GM12864 (cell line): ENCODE measurements around the gene KCNQ1OT1.
A peak's percentile ranks its signal among the peaks of the same experiment; 100 is the strongest.

Experiments used
- DNase-seq: peaks from one replicate; pipeline ENCODE4 v3.0.0-alpha.2; 2011; ENCODE audit warnings: low read depth
- H3K4me3 ChIP-seq: 2 replicates; pipeline ENCODE4 v1.5.1; 2011; ENCODE audit warnings: mild to moderate bottlenecking, low read depth, low read length, control low read depth
- CTCF ChIP-seq: IDR thresholded peaks from 2 replicates; pipeline ENCODE4 v1.5.1; 2011; ENCODE audit warnings: low read depth, mild to moderate bottlenecking, moderate library complexity, low read length, control low read depth, inconsistent platforms; ENCODE audit errors: missing control alignments

The KCNQ1OT1 gene

DNA sequence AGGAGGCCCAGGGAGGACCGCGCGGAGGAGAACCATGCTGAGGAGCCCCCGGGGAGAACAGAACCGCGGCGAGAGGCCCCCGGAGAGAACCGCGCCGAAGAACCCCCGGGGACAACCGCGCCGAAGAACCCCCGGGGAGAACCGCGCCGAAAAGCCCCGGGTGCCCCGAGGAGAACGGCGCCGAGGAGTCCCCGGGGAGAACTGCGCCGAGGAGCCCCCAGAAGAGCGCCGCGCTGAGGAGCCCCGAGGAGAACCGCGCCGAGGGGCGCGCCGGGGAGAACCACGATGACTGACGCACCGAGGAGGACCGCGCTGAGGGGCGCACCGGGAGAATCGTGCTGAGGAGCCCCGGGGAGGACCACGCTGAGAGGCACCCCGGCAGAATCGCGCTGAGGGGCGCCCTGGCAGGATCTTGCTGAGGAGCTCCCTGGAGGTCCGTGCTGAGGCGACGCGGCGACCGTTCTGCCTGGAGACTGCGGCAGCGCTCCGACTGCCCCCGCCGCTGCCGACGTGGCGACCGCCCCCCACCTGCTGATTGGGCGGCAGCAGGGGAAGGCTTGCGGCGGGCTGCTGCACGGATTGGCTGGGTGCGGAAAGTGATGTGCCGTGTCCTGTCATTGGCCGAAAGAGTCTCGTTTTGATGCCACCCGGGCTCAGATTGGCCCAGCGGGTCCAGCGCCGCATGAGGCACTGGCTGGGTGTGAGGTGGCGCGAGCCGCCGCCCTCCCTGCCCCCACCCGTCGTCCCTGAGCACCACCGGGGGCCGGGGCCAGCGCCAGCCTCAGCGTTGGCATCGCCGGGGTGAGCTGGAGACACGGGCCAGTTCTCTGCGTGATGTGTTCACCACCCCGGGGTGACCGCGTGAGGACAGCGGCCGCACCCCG lies at the start of gene KCNQ1OT1:
KCNQ1OT1 (minus strand) TSS at position 464 of the 884 bp plus-strand sequence.
- H3K4me3 ChIP-seq, result peak within 1 kb of the TSS; percentile 82
- DNase-seq, result peak; percentile 80
- no peak for TF ChIP-seq CTCF

DNA sequence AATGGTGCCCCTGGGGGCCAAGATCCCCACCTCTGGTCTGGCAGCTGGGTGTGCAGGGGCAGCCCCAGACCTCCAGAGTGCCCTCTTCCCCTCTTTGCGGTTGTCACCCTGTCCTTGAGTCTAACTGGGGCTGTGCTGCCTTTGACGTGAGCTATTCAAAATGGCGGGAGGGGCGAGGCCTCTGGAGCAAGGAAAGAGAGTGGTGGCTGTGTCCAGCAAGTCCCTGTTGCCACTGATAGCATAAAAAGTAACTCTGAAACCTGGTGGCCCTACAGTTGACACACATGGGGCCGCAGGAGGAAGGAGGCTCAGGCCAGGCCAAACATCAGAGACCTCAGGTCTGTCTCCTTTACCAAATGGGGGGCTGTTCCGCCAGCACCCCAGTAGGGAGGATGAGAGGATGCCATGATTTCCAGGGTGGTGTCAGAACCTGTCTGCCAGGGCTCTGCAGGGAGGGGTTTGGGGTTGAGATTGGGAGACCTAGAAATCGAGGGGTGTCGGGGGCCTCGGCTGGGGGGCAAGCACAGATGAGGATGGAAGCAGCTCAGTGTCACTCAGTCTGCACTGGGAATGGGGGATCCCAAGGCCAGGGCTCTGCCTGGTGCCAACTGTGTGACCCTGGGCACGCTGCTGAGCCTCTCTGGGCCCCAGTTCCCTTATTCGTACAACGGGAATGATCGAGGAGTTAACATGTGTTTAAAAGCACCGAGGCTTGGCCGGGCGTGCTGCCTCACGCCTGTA lies 49.2 kb upstream of the KCNQ1OT1 start:
- DNase-seq, result no peak
- H3K4me3 ChIP-seq, result no peak overlapping the region
- no peak for TF ChIP-seq CTCF

- H3K4me3 ChIP-seq, result no peak overlapping the region
- no peak for DNase-seq
- TF ChIP-seq CTCF, result no peak
Observed at GRCh38 chr11:2748061-2748813, 48.4 kb upstream of the KCNQ1OT1 start.

DNA sequence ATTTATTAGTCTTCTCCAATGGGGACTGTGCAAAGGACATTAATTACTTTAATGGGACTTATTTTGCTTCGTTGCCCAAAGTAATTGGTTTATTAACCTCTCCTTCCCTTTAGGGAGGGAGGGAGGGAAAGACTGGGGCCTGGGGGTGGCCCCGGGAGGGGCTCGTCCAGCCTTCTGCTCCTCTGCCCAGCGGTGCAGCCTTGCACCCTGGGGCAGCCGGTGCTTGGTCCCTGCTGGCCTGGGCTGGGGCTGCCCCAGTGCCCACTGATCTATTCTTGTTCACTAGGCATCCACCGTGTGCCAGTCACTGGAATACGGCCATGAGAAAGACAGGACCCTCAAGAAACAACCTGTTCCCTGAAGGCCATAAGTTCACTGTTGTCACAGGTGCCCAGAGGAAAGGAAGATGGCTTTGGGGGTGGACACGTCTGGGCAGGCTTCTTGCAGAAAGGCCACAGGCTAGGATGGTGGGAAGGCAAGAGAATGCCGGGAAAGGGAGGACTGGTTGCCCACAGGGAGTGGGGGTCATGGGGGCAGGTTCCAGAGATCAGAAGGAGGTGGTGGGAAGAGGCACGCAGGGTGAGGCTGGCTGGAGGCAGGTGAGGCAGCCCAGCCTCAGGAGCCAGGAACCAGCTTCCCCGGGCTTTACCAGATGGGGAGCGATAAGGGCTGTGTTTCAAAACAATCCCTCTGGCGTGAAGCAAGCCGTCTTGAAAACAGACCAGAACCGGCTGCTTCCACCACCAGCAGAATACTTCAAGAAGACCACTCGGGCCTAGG lies 47.6 kb upstream of the KCNQ1OT1 start:
- TF ChIP-seq CTCF, result no peak
- no peak overlapping the region for H3K4me3 ChIP-seq
- no peak for DNase-seq

DNA sequence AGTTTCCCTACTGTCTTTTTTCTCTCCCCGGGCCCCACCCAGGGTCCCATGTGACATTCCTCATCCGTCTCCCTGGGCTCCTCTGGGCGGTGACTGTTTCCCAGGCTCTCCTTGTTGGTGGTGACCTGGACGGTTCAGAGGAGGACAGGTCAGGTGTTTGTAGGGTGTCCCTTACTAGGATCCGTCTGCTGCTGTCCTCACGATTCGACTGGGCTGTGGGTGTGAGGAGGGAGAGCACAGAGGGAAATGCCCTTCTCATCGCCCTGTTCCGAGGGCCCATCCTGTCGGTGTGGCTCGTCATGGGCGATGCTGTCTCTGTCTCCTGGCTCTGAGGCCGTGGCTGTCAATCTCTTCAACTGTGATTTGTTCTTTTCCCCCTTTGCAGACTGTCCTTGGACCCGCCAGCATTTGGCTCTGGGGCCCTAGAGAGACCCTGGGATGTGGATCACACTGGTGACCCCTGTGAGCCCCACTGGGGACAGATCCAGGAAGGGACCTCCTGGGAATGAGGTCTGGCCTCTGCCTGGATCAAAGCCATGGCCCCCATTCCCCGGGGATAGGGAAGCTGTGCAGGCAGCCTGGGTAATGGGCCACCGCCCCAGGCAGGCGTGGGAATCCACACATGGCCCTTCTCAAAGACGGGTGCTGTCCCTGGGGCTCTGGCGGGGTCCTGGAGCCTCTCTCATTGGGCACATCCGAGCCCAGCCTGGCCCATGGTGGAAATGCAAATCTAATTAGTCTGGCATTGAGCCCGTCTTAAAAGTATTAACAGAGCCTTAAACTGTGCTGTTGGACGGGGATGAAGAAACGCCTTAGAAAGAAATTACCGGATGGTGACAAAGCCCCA lies 46.8 kb upstream of the KCNQ1OT1 start:
- no peak for TF ChIP-seq CTCF
- DNase-seq, result no peak
- no peak overlapping the region for H3K4me3 ChIP-seq
